ENCODE data around the gene INIP. TPM values are rescaled to one million over a fixed set of nuclear protein-coding genes. Genes with fewer than 3 reads are reported as not detected.

INIP gene
- total and polyA plus RNA-seq, 2 experiments from 2014 or later, result 18.5 to 33.4 TPM

- Histone ChIP-seq H3K27ac (no peak overlapping the region), H3K4me3 (no peak overlapping the region), H3K9ac (no peak overlapping the region), H4K20me1 (ENCODE audit: insufficient read depth) (no peaks in the 10 kb centered on the region), H3K4me1 (ENCODE audit: insufficient read depth) (no peaks in the 10 kb centered on the region), H3K9me2 (ENCODE audit: insufficient read depth) (no peaks in the 10 kb centered on the region), H3K9me3 (ENCODE audit: low read depth) (no peaks in the 10 kb centered on the region), H2AFZ (no peak overlapping the region), H3K4me2 (ENCODE audit: unreplicated experiment) (no peak overlapping the region), H3F3A (ENCODE audit: insufficient read depth) (no peaks in the 10 kb centered on the region), H3K79me2 (ENCODE audit: insufficient read depth) (peaks cover 92% of the 10 kb centered on the region), H3K27me3 (replicated peaks; ENCODE audit: insufficient read depth) (no peaks in the 10 kb centered on the region), H3K36me3 (ENCODE audit: low read depth) (no peaks in the 10 kb centered on the region; the same call in 1 of the 2 replicates)
- in situ Hi-C loops (cut with MboI), result no loop called here
- WGBS, 2 experiments (ENCODE audit: low coverage in 1 of 2, low lambda C conversion rate in 2 of 2, missing lambda C conversion rate in 2 of 2), result 78 to 82% methylated on average over 7 of the region's 7 CpGs
- DNase-seq, result peak; percentile 80
- TF ChIP-seq EZH2 (IDR thresholded peaks at IDR 0.05; ENCODE audit: insufficient read depth, poor library complexity, severe bottlenecking), result no peak
Observed at GRCh38 chr9:112711050-112711689, 6.7 kb downstream of the INIP start.

- Histone ChIP-seq H3K79me2 (ENCODE audit: insufficient read depth) (peaks cover 69% of the 10 kb centered on the region), H3K9me3 (ENCODE audit: low read depth) (no peaks in the 10 kb centered on the region)
- DNase-seq, result peak; percentile 13
Observed at GRCh38 chr9:112705768-112706427, 12.0 kb downstream of the INIP start.

GRCh38 chr9:112703304-112703703 lies 14.6 kb downstream of the INIP start:
- in situ Hi-C loops (cut with MboI), result loop anchor here (10.0 kb wide), 1 partner anchor 619 kb away; no protein-coding TSS in a partner anchor

More at GRCh38 chr9:112705768-112706427, 12.0 kb downstream of the INIP start:
- H3K27ac ChIP-seq, result no peak overlapping the region
- H3K4me1 ChIP-seq (ENCODE audit: insufficient read depth), result no peaks in the 10 kb centered on the region
- in situ Hi-C loops (cut with MboI), result loop anchor here (10.0 kb wide), 1 partner anchor 621 kb away; no protein-coding TSS in a partner anchor
- no peaks in the 10 kb centered on the region for H3K9me2 ChIP-seq (ENCODE audit: insufficient read depth)
- no peaks in the 10 kb centered on the region for H4K20me1 ChIP-seq (ENCODE audit: insufficient read depth)
- H3K4me2 ChIP-seq (ENCODE audit: unreplicated experiment), result no peak overlapping the region
- H3K9ac ChIP-seq, result no peak overlapping the region
- no peak overlapping the region for H2AFZ ChIP-seq
- no peaks in the 10 kb centered on the region for H3K27me3 ChIP-seq (replicated peaks; ENCODE audit: insufficient read depth)
- 71 to 80% methylated on average over 6 of the region's 6 CpGs for WGBS, 2 experiments (ENCODE audit: low coverage in 1 of 2, low lambda C conversion rate in 2 of 2, missing lambda C conversion rate in 2 of 2)
- H3K4me3 ChIP-seq, result no peak overlapping the region
- no peaks in the 10 kb centered on the region for H3K36me3 ChIP-seq (ENCODE audit: low read depth)
- TF ChIP-seq EZH2 (IDR thresholded peaks at IDR 0.05; ENCODE audit: insufficient read depth, poor library complexity, severe bottlenecking) (no peak), EZH2phosphoT487 (IDR thresholded peaks at IDR 0.05; ENCODE audit: insufficient read depth, low read depth) (no peak)
- H3F3A ChIP-seq (ENCODE audit: insufficient read depth), result no peaks in the 10 kb centered on the region

GRCh38 chr9:112700085-112700484 lies 17.8 kb downstream of the INIP start:
- Histone ChIP-seq H3K36me3 (ENCODE audit: low read depth) (0 out of 2 replicates have a peak, but pooled peaks cover 3% of the 10 kb centered on the region), H3K4me1 (ENCODE audit: insufficient read depth) (no peaks in the 10 kb centered on the region), H3K27ac (no peak overlapping the region), H3K79me2 (ENCODE audit: insufficient read depth) (peaks cover 47% of the 10 kb centered on the region), H3K9me2 (ENCODE audit: insufficient read depth) (no peaks in the 10 kb centered on the region), H3F3A (ENCODE audit: insufficient read depth) (no peaks in the 10 kb centered on the region), H3K4me2 (ENCODE audit: unreplicated experiment) (no peak overlapping the region), H3K4me3 (no peak overlapping the region), H3K9ac (no peak overlapping the region), H4K20me1 (ENCODE audit: insufficient read depth) (no peaks in the 10 kb centered on the region), H3K27me3 (replicated peaks; ENCODE audit: insufficient read depth) (no peaks in the 10 kb centered on the region), H3K9me3 (ENCODE audit: low read depth) (no peaks in the 10 kb centered on the region), H2AFZ (no peak overlapping the region)
- DNase-seq, result peak; percentile 10
- in situ Hi-C loops (cut with MboI), result loop anchor here (10.0 kb wide), 1 partner anchor 615 kb away; no protein-coding TSS in a partner anchor
- TF ChIP-seq EZH2phosphoT487 (IDR thresholded peaks at IDR 0.05; ENCODE audit: insufficient read depth, low read depth) (no peak), EZH2 (IDR thresholded peaks at IDR 0.05; ENCODE audit: insufficient read depth, poor library complexity, severe bottlenecking) (no peak)

More at GRCh38 chr9:112703304-112703703, 14.6 kb downstream of the INIP start:
- Histone ChIP-seq H3K27me3 (replicated peaks; ENCODE audit: insufficient read depth) (no peaks in the 10 kb centered on the region), H3K4me1 (ENCODE audit: insufficient read depth) (no peaks in the 10 kb centered on the region), H4K20me1 (ENCODE audit: insufficient read depth) (no peaks in the 10 kb centered on the region), H3K9me3 (ENCODE audit: low read depth) (no peaks in the 10 kb centered on the region), H3K9ac (no peak overlapping the region), H3K9me2 (ENCODE audit: insufficient read depth) (no peaks in the 10 kb centered on the region), H3K36me3 (ENCODE audit: low read depth) (0 out of 2 replicates have a peak, but pooled peaks cover 2% of the 10 kb centered on the region), H3K4me2 (ENCODE audit: unreplicated experiment) (no peak overlapping the region), H3K27ac (no peak overlapping the region), H3K79me2 (ENCODE audit: insufficient read depth) (peaks cover 59% of the 10 kb centered on the region), H3K4me3 (no peak overlapping the region), H3F3A (ENCODE audit: insufficient read depth) (no peaks in the 10 kb centered on the region), H2AFZ (no peak overlapping the region)
- DNase-seq, result no peak
- WGBS, 2 experiments (ENCODE audit: low coverage in 1 of 2, low lambda C conversion rate in 2 of 2, missing lambda C conversion rate in 2 of 2), result 94 to 97% methylated on average over 2 of the region's 2 CpGs
- TF ChIP-seq EZH2phosphoT487 (IDR thresholded peaks at IDR 0.05; ENCODE audit: insufficient read depth, low read depth) (no peak), EZH2 (IDR thresholded peaks at IDR 0.05; ENCODE audit: insufficient read depth, poor library complexity, severe bottlenecking) (no peak)

Measured in GM23248 (cell line).